ENCODE measurements around the gene ESPN. TPM values are rescaled to one million over a fixed set of nuclear protein-coding genes. Genes with fewer than 3 reads are reported as not detected.

ESPN gene
- total RNA-seq, 3 donors from 2014 or later (not counting 1 experiment from before 2014, with no cell fraction given) = 1.1 to 2.0 (median 1.7) TPM

DNA sequence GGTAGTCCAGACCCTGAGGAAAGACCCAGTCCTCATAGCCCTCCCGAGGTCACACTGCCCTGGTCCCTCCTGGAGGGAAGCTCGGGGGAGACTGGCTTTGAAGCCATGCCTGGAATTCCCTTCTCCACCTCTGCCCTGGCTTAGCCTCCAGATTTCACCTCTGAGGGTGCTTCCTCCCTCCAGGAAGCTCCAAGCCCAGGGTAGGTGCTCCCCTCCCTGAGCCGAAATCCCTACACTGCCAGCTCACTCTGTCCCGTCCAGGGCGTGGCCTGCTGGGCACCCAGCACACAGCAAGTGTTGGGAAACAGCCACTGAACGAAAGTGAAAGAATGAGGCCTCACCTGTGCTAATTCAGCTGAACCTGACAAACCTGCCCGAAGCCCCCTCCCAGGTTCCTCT, 47.4 kb downstream of the ESPN start:
- Mint-ChIP-seq H3K4me1 (peaks cover 0 to 7% of the 10 kb centered on the region in 2 donors), H3K36me3 (no peaks in the 10 kb centered on the region), H3K27me3 (ENCODE audit: low read depth in 2 of 2) (peaks cover 0 to 2% of the 10 kb centered on the region in 2 donors), H3K27ac (no peak overlapping the region), H3K9me3 (no peaks in the 10 kb centered on the region), H3K4me3 (no peak overlapping the region)
- Histone ChIP-seq H3K36me3 (ENCODE audit: control insufficient read depth, insufficient read depth, low read length) (no peaks in the 10 kb centered on the region), H3K9me3 (ENCODE audit: control insufficient read depth, insufficient read depth, low read length) (no peaks in the 10 kb centered on the region), H3K27ac (ENCODE audit: low read length) (no peak overlapping the region), H3K4me1 (ENCODE audit: control insufficient read depth, insufficient read depth, low read length) (peaks cover 7% of the 10 kb centered on the region), H3K4me3 (ENCODE audit: low read length) (no peak overlapping the region), H3K27me3 (ENCODE audit: control insufficient read depth, insufficient read depth, low read length) (no peaks in the 10 kb centered on the region)
- intact Hi-C loops (cut with micrococcal nuclease) = no loop called here
- 90% methylated on average over 7 of the region's 7 CpGs for whole genome bisulfite sequencing (ENCODE audit: insufficient coverage)
- TF ChIP-seq, protein P1, sequence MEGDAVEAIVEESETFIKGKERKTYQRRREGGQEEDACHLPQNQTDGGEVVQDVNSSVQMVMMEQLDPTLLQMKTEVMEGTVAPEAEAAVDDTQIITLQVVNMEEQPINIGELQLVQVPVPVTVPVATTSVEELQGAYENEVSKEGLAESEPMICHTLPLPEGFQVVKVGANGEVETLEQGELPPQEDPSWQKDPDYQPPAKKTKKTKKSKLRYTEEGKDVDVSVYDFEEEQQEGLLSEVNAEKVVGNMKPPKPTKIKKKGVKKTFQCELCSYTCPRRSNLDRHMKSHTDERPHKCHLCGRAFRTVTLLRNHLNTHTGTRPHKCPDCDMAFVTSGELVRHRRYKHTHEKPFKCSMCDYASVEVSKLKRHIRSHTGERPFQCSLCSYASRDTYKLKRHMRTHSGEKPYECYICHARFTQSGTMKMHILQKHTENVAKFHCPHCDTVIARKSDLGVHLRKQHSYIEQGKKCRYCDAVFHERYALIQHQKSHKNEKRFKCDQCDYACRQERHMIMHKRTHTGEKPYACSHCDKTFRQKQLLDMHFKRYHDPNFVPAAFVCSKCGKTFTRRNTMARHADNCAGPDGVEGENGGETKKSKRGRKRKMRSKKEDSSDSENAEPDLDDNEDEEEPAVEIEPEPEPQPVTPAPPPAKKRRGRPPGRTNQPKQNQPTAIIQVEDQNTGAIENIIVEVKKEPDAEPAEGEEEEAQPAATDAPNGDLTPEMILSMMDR (IDR thresholded peaks at IDR 0.05) = no peak
- no peak for ATAC-seq
- no peak for DNase-seq

DNA sequence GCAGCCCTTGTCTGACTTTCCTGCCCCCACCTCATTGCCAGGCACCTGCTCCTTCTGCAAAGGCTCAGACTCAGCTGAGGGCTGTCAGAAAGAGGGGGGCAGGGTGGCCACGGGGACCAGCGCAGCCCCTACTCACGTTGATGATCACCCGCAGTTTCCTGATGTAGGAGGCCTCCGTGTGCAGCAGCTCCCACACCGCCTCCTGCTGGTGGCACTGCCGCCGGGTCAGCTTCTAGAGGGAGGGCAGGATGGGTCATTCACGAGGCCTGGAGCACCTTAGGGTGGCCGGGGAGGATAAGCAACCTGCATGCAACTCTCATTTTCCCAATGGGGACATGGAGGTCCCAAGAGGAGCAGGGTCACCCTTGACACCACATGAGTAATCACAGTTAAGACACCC, 47.8 kb downstream of the ESPN start:
- no peak for DNase-seq
- Mint-ChIP-seq H3K27ac (no peak overlapping the region), H3K9me3 (no peaks in the 10 kb centered on the region), H3K27me3 (ENCODE audit: low read depth in 2 of 2) (peaks cover 0 to 2% of the 10 kb centered on the region in 2 donors), H3K4me3 (no peak overlapping the region), H3K36me3 (no peaks in the 10 kb centered on the region), H3K4me1 (peaks cover 0 to 7% of the 10 kb centered on the region in 2 donors)
- TF ChIP-seq, protein P1 (IDR thresholded peaks at IDR 0.05) = no peak
- Histone ChIP-seq H3K4me3 (ENCODE audit: low read length) (no peak overlapping the region), H3K36me3 (ENCODE audit: control insufficient read depth, insufficient read depth, low read length) (no peaks in the 10 kb centered on the region), H3K4me1 (ENCODE audit: control insufficient read depth, insufficient read depth, low read length) (peaks cover 6% of the 10 kb centered on the region), H3K27ac (ENCODE audit: low read length) (no peak overlapping the region), H3K9me3 (ENCODE audit: control insufficient read depth, insufficient read depth, low read length) (no peaks in the 10 kb centered on the region), H3K27me3 (ENCODE audit: control insufficient read depth, insufficient read depth, low read length) (no peaks in the 10 kb centered on the region)
- WGBS (ENCODE audit: insufficient coverage) = 79% methylated on average over 10 of the region's 10 CpGs
- ATAC-seq = no peak
- intact Hi-C loops (cut with micrococcal nuclease) = no loop called here

DNA sequence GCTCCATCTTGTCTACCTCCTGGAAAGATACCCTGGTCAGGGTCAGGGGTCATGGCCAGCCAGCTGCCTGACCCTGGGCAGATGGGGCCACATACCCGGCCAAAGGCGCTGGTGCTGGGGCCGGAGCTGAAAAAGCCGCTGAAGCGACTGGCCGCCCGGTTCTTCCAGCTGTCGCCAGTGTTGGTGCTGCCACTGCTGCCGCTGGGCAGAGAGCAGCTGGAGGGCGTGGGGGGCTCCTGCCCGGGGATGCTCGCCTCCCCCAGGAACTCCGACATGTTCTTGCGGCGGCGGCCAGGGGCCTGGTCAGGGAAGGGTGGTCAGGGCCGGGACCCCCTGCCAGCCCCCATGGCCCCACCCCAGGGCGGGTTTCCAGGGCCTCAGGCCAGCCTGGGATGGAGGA, 48.6 kb downstream of the ESPN start:
- peaks cover 0 to 7% of the 10 kb centered on the region in 2 donors for H3K4me1 Mint-ChIP-seq
- H3K4me1 ChIP-seq (ENCODE audit: control insufficient read depth, insufficient read depth, low read length) = peaks cover 6% of the 10 kb centered on the region
- no peaks in the 10 kb centered on the region for H3K9me3 Mint-ChIP-seq
- intact Hi-C loops (cut with micrococcal nuclease) = no loop called here
- H3K36me3 ChIP-seq (ENCODE audit: control insufficient read depth, insufficient read depth, low read length) = no peaks in the 10 kb centered on the region
- H3K27ac Mint-ChIP-seq = no peak overlapping the region
- no peak overlapping the region for H3K27ac ChIP-seq (ENCODE audit: low read length)
- H3K4me3 ChIP-seq (ENCODE audit: low read length) = no peak overlapping the region
- H3K27me3 Mint-ChIP-seq (ENCODE audit: low read depth in 2 of 2) = peaks cover 0 to 2% of the 10 kb centered on the region in 2 donors
- H3K9me3 ChIP-seq (ENCODE audit: control insufficient read depth, insufficient read depth, low read length) = no peaks in the 10 kb centered on the region
- H3K27me3 ChIP-seq (ENCODE audit: control insufficient read depth, insufficient read depth, low read length) = no peaks in the 10 kb centered on the region
- 94% methylated on average over 18 of the region's 18 CpGs for WGBS (ENCODE audit: insufficient coverage)
- no peaks in the 10 kb centered on the region for H3K36me3 Mint-ChIP-seq
- DNase-seq (no peak), ATAC-seq (no peak)
- no peak overlapping the region for H3K4me3 Mint-ChIP-seq
- TF ChIP-seq, protein P1 (IDR thresholded peaks at IDR 0.05) = no peak
